Measurements from ENCODE around the gene IMPA2.

Gene IMPA2

GRCh38 chr18:11999429-11999828 lies 18.1 kb downstream of the IMPA2 start:
- no peaks in the 10 kb centered on the region for H3K27me3 ChIP-seq (ENCODE audit: insufficient read depth, low read depth)
- H3K36me3 ChIP-seq (ENCODE audit: insufficient read depth) = no peaks in the 10 kb centered on the region
- no peak overlapping the region for H3K9ac ChIP-seq
- H4K20me1 ChIP-seq (ENCODE audit: insufficient read depth) = no peaks in the 10 kb centered on the region
- no peak overlapping the region for H3K4me3 ChIP-seq (IDR thresholded peaks at IDR 0.05; ENCODE audit: insufficient read depth, low read depth, low read length)
- H3K27ac ChIP-seq = no peak overlapping the region
- no peak overlapping the region for H2AFZ ChIP-seq (ENCODE audit: low read depth)
- H3K4me2 ChIP-seq = no peak overlapping the region
- TF ChIP-seq CTCF (conservative IDR thresholded peaks at IDR 0.05; ENCODE audit: low read depth, low read length) = no peak
- H3K79me2 ChIP-seq (ENCODE audit: insufficient read depth, low read depth) = no peaks in the 10 kb centered on the region
- peaks cover 12% of the 10 kb centered on the region for H3K4me1 ChIP-seq (ENCODE audit: low read depth, poor library complexity, severe bottlenecking)

- H3K4me3 ChIP-seq (IDR thresholded peaks at IDR 0.05; ENCODE audit: insufficient read depth, low read depth, low read length) = no peak overlapping the region
- no peak overlapping the region for H2AFZ ChIP-seq (ENCODE audit: low read depth)
- H3K27me3 ChIP-seq (ENCODE audit: insufficient read depth, low read depth) = no peaks in the 10 kb centered on the region
- no peak overlapping the region for H3K27ac ChIP-seq
- H4K20me1 ChIP-seq (ENCODE audit: insufficient read depth) = no peaks in the 10 kb centered on the region
- H3K9ac ChIP-seq = no peak overlapping the region
- H3K4me1 ChIP-seq (ENCODE audit: low read depth, poor library complexity, severe bottlenecking) = peaks cover 12% of the 10 kb centered on the region
- H3K4me2 ChIP-seq = no peak overlapping the region
- H3K79me2 ChIP-seq (ENCODE audit: insufficient read depth, low read depth) = no peaks in the 10 kb centered on the region
- no peaks in the 10 kb centered on the region for H3K36me3 ChIP-seq (ENCODE audit: insufficient read depth)
- no peak for TF ChIP-seq CTCF (conservative IDR thresholded peaks at IDR 0.05; ENCODE audit: low read depth, low read length)
These were observed 18.9 kb downstream of the IMPA2 start for GRCh38 chr18:12000072-12000659.

GRCh38 chr18:12001421-12001820 lies 20.1 kb downstream of the IMPA2 start:
- Histone ChIP-seq H3K36me3 (ENCODE audit: insufficient read depth) (no peaks in the 10 kb centered on the region), H3K27me3 (ENCODE audit: insufficient read depth, low read depth) (no peaks in the 10 kb centered on the region), H4K20me1 (ENCODE audit: insufficient read depth) (no peaks in the 10 kb centered on the region), H2AFZ (ENCODE audit: low read depth) (no peak overlapping the region), H3K27ac (no peak overlapping the region), H3K4me1 (ENCODE audit: low read depth, poor library complexity, severe bottlenecking) (peaks cover 6% of the 10 kb centered on the region), H3K79me2 (ENCODE audit: insufficient read depth, low read depth) (no peaks in the 10 kb centered on the region), H3K9ac (no peak overlapping the region), H3K4me3 (IDR thresholded peaks at IDR 0.05; ENCODE audit: insufficient read depth, low read depth, low read length) (no peak overlapping the region), H3K4me2 (no peak overlapping the region)
- TF ChIP-seq CTCF (conservative IDR thresholded peaks at IDR 0.05; ENCODE audit: low read depth, low read length) = no peak

GRCh38 chr18:12003894-12004293 lies 22.6 kb downstream of the IMPA2 start:
- Histone ChIP-seq H3K4me3 (IDR thresholded peaks at IDR 0.05; ENCODE audit: insufficient read depth, low read depth, low read length) (no peak overlapping the region), H2AFZ (ENCODE audit: low read depth) (no peak overlapping the region), H3K9ac (no peak overlapping the region), H3K27ac (no peak overlapping the region), H3K4me2 (no peak overlapping the region), H3K4me1 (ENCODE audit: low read depth, poor library complexity, severe bottlenecking) (no peaks in the 10 kb centered on the region), H3K79me2 (ENCODE audit: insufficient read depth, low read depth) (no peaks in the 10 kb centered on the region), H4K20me1 (ENCODE audit: insufficient read depth) (no peaks in the 10 kb centered on the region), H3K36me3 (ENCODE audit: insufficient read depth) (no peaks in the 10 kb centered on the region), H3K27me3 (ENCODE audit: insufficient read depth, low read depth) (no peaks in the 10 kb centered on the region)
- TF ChIP-seq CTCF (conservative IDR thresholded peaks at IDR 0.05; ENCODE audit: low read depth, low read length) = no peak
